IPS-11a (cell line): ENCODE measurements around the gene TCHP.
"Not testable (repeated sequence)": the region's sequence is repeated elsewhere in the genome, so short reads cannot be mapped to it uniquely, and the experiment has no call there.

Experiments used
- H3K4me3 ChIP-seq: one replicate; pipeline ENCODE4 v1.5.1; 2013; ENCODE audit warnings: low read depth, low read length, control low read depth

The TCHP gene

GRCh38 chr12:109878749-109879148 is 21.3 kb upstream of the TCHP start:
- no peak overlapping the region for H3K4me3 ChIP-seq

GRCh38 chr12:109879351-109880042 is 20.6 kb upstream of the TCHP start:
- peak overlapping the region; percentile 91 for H3K4me3 ChIP-seq

- H3K4me3 ChIP-seq = peak within 1 kb of the TSS; percentile 91
Observed at GRCh38 chr12:109880043-109880931, 19.8 kb upstream of the TCHP start, which contains the start of gene GLTP. Gene GLTP, minus strand, starts transcription at chr12:109880541. Its CDS starts 167 bp downstream, at chr12:109880374.

GRCh38 chr12:109880938-109881337 is 19.1 kb upstream of the TCHP start:
- H3K4me3 ChIP-seq = peak overlapping the region; percentile 60

- H3K4me3 ChIP-seq = no peak overlapping the region
Observed at GRCh38 chr12:109881752-109882151, 18.3 kb upstream of the TCHP start.

GRCh38 chr12:109883461-109883860 is 16.6 kb upstream of the TCHP start:
- no peak overlapping the region for H3K4me3 ChIP-seq

- H3K4me3 ChIP-seq = no peak overlapping the region
Observed at GRCh38 chr12:109885616-109886015, 14.5 kb upstream of the TCHP start.

GRCh38 chr12:109888179-109889020 is 11.7 kb upstream of the TCHP start:
- no peak overlapping the region for H3K4me3 ChIP-seq

GRCh38 chr12:109890620-109891170 is 9.4 kb upstream of the TCHP start:
- no peak overlapping the region for H3K4me3 ChIP-seq

GRCh38 chr12:109891731-109892130 is 8.3 kb upstream of the TCHP start:
- H3K4me3 ChIP-seq = not testable (repeated sequence)

GRCh38 chr12:109892165-109892715 is 7.8 kb upstream of the TCHP start:
- H3K4me3 ChIP-seq = no peak overlapping the region

- no peak overlapping the region for H3K4me3 ChIP-seq
Observed at GRCh38 chr12:109892748-109893147, 7.3 kb upstream of the TCHP start.

- H3K4me3 ChIP-seq = no peak overlapping the region
Observed at GRCh38 chr12:109893261-109893995, 6.6 kb upstream of the TCHP start.

- no peak overlapping the region for H3K4me3 ChIP-seq
Observed at GRCh38 chr12:109894939-109895338, 5.1 kb upstream of the TCHP start.

GRCh38 chr12:109896188-109896587 is 3.9 kb upstream of the TCHP start:
- no peak overlapping the region for H3K4me3 ChIP-seq

GRCh38 chr12:109897029-109897428 is 3.0 kb upstream of the TCHP start:
- no peak overlapping the region for H3K4me3 ChIP-seq

GRCh38 chr12:109899345-109899744 is 729 bp upstream of the TCHP start:
- H3K4me3 ChIP-seq = not testable (repeated sequence)

- peak overlapping the region; percentile 58 for H3K4me3 ChIP-seq
Observed at GRCh38 chr12:109900752-109901580, 892 bp downstream of the TCHP start.

- H3K4me3 ChIP-seq = no peak overlapping the region
Observed at GRCh38 chr12:109902891-109903418, 2.9 kb downstream of the TCHP start.
